GM19372 (cell line): ENCODE measurements around the gene MCTP2.

Source experiments
- ATAC-seq: cut with Tn5 transposase; IDR thresholded peaks from one replicate; pipeline ENCODE4 v1.9.1; 2021; ENCODE audit warnings: mild to moderate bottlenecking, low read depth, moderate library complexity; ENCODE audit not compliant: unreplicated experiment

MCTP2 gene

GRCh38 chr15:94230883-94231722, at the start of gene MCTP2:
TSS of gene MCTP2 (plus strand) at chr15:94231561. CDS start at chr15:94298266, 66,705 bp downstream.
- peak; percentile 74 for ATAC-seq

GRCh38 chr15:94182883-94183282, 48.5 kb upstream of the MCTP2 start:
- no peak for ATAC-seq

- ATAC-seq: no peak
Measured at GRCh38 chr15:94185547-94186236, 45.7 kb upstream of the MCTP2 start.

- no peak for ATAC-seq
Measured at GRCh38 chr15:94186770-94187331, 44.5 kb upstream of the MCTP2 start.

- no peak for ATAC-seq
Measured at GRCh38 chr15:94193906-94194305, 37.5 kb upstream of the MCTP2 start.

- no peak for ATAC-seq
Measured at GRCh38 chr15:94196531-94196930, 34.8 kb upstream of the MCTP2 start.

GRCh38 chr15:94198633-94199032, 32.7 kb upstream of the MCTP2 start:
- no peak for ATAC-seq

- no peak for ATAC-seq
Measured at GRCh38 chr15:94199725-94200124, 31.6 kb upstream of the MCTP2 start.

GRCh38 chr15:94203306-94203705, 28.1 kb upstream of the MCTP2 start:
- no peak for ATAC-seq

GRCh38 chr15:94205366-94205765, 26.0 kb upstream of the MCTP2 start:
- ATAC-seq: no peak

- ATAC-seq: peak; percentile 50
Measured at GRCh38 chr15:94206463-94207167, 24.7 kb upstream of the MCTP2 start.

GRCh38 chr15:94212291-94212690, 19.1 kb upstream of the MCTP2 start:
- ATAC-seq: no peak

GRCh38 chr15:94225616-94226015, 5.7 kb upstream of the MCTP2 start:
- ATAC-seq: no peak

GRCh38 chr15:94228611-94229010, 2.8 kb upstream of the MCTP2 start:
- ATAC-seq: no peak

GRCh38 chr15:94229591-94230369, 1.6 kb upstream of the MCTP2 start:
- ATAC-seq: peak; percentile 57

- ATAC-seq: no peak
Measured at GRCh38 chr15:94230431-94230882, 904 bp upstream of the MCTP2 start.

- ATAC-seq: peak; percentile 9
Measured at GRCh38 chr15:94231723-94232468, 535 bp downstream of the MCTP2 start.

- no peak for ATAC-seq
Measured at GRCh38 chr15:94233441-94233840, 2.1 kb downstream of the MCTP2 start.

- ATAC-seq: no peak
Measured at GRCh38 chr15:94234300-94234699, 2.9 kb downstream of the MCTP2 start.
